GM21576 (cell line): ENCODE measurements around the gene ZFHX3.

Experiments used
- ATAC-seq: cut with Tn5 transposase; IDR thresholded peaks from one replicate; pipeline ENCODE4 v1.9.1; 2021; ENCODE audit warnings: mild to moderate bottlenecking, moderate library complexity; ENCODE audit not compliant: unreplicated experiment

ZFHX3 gene

GRCh38 chr16:72983241-72983640, 64.7 kb downstream of the ZFHX3 start:
- no peak for ATAC-seq

- no peak for ATAC-seq
Measured at GRCh38 chr16:72979974-72980373, 68.0 kb downstream of the ZFHX3 start.

- no peak for ATAC-seq
Measured at GRCh38 chr16:72978212-72978611, 69.7 kb downstream of the ZFHX3 start.

GRCh38 chr16:72977127-72977526, 70.8 kb downstream of the ZFHX3 start:
- no peak for ATAC-seq

- ATAC-seq, result no peak
Measured at GRCh38 chr16:72976438-72977064, 71.4 kb downstream of the ZFHX3 start.

GRCh38 chr16:72975809-72976437, 72.0 kb downstream of the ZFHX3 start:
- no peak for ATAC-seq

GRCh38 chr16:72974142-72974769, 73.7 kb downstream of the ZFHX3 start:
- ATAC-seq, result no peak

GRCh38 chr16:72972878-72973571, 74.9 kb downstream of the ZFHX3 start:
- no peak for ATAC-seq

- no peak for ATAC-seq
Measured at GRCh38 chr16:72971370-72971769, 76.6 kb downstream of the ZFHX3 start.

- no peak for ATAC-seq
Measured at GRCh38 chr16:72970656-72971055, 77.3 kb downstream of the ZFHX3 start.

GRCh38 chr16:72969812-72970211, 78.1 kb downstream of the ZFHX3 start:
- no peak for ATAC-seq

- no peak for ATAC-seq
Measured at GRCh38 chr16:72969146-72969545, 78.8 kb downstream of the ZFHX3 start.

GRCh38 chr16:72967941-72968340, 80.0 kb downstream of the ZFHX3 start:
- no peak for ATAC-seq

GRCh38 chr16:72963533-72964315, 84.2 kb downstream of the ZFHX3 start:
- ATAC-seq, result no peak

- ATAC-seq, result no peak
Measured at GRCh38 chr16:72962347-72962746, 85.6 kb downstream of the ZFHX3 start.

GRCh38 chr16:72961863-72962262, 86.1 kb downstream of the ZFHX3 start:
- ATAC-seq, result no peak

- ATAC-seq, result no peak
Measured at GRCh38 chr16:72961115-72961832, 86.7 kb downstream of the ZFHX3 start.

GRCh38 chr16:72960101-72960500, 87.8 kb downstream of the ZFHX3 start:
- ATAC-seq, result no peak

GRCh38 chr16:72959301-72959996, 88.5 kb downstream of the ZFHX3 start:
- ATAC-seq, result no peak
